GM12878 (cell line): Measurements from ENCODE around the gene CGB2. TPM values are rescaled to one million over a fixed set of nuclear protein-coding genes. Genes with fewer than 3 reads are reported as not detected.

Experiments
- ATAC-seq: fragments of 200-7000 bp; cut with Tn5 transposase; 3 replicates; pipeline ENCODE4 v1.9.1; 2020; ENCODE audit warnings: mild to moderate bottlenecking, moderate library complexity
- BruUV-seq: library from RNA; stranded (reverse); fragments of 400-500 nt; replicated peaks from 2 replicates; lab custom pipeline; 2021; lab: Mats Ljungman, UMichigan
- CTCF ChIA-PET: fragments of 300-600 bp; sonication (Branson Sonifier 250); formaldehyde crosslinking; extraction: SDS; loops from one replicate; lab custom pipeline; 2021; ENCODE audit warnings: inconsistent platforms; lab: Yijun Ruan, JAX
- POLR2A ChIA-PET: fragments of 350-600 bp; formaldehyde crosslinking; extraction: SDS; loops from one replicate; lab custom pipeline; 2021; ENCODE audit warnings: inconsistent platforms; lab: Charles Lee
- RAD21 ChIA-PET: fragments of 300-600 bp; sonication (Branson Sonifier 250); formaldehyde crosslinking; loops from one replicate; lab custom pipeline; 2023; ENCODE audit warnings: antibody characterized with exemption; ENCODE audit not compliant: unreplicated experiment; lab: Charles Lee
- SMC1A ChIA-PET: fragments of 300-600 bp; sonication (Branson Sonifier 250); formaldehyde crosslinking; loops from one replicate; lab custom pipeline; 2023; ENCODE audit not compliant: unreplicated experiment, uncharacterized antibody; lab: Charles Lee
- DNase-seq: peaks from one replicate; pipeline ENCODE4 v3.0.0-alpha.2; 2011; ENCODE audit warnings: low read depth, low spot score
- FAIRE-seq: peaks from 3 replicates; lab custom pipeline; 2011; peaks lifted over from hg19 to GRCh38; lab: Jason Lieb, UNC
- H2AFZ ChIP-seq: 2 replicates; pipeline ENCODE4 v1.6.0; 2011; ENCODE audit warnings: low read depth, low read length, control low read depth; ENCODE audit not compliant: control insufficient read depth
- H3K27ac ChIP-seq: 2 replicates; pipeline ENCODE4 v1.5.1; 2011; ENCODE audit warnings: control low read depth; ENCODE audit not compliant: control insufficient read depth, insufficient read depth
- H3K27me3 ChIP-seq, 2 experiments: replicated peaks in 1 of 2; 2 replicates each; pipeline versions ENCODE4 v1.6.0 to v1.6.1; 2011; ENCODE audit warnings: low read length in 1 of 2; ENCODE audit not compliant: control insufficient read depth in 2 of 2, insufficient read depth in 2 of 2
- H3K36me3 ChIP-seq, 2 experiments: 2 replicates each; pipeline ENCODE4 v1.5.1; 2011; ENCODE audit warnings: low read length in 1 of 2; ENCODE audit not compliant: control insufficient read depth in 2 of 2, insufficient read depth in 2 of 2
- H3K4me1 ChIP-seq: 2 replicates; pipeline ENCODE4 v1.6.1; 2011; ENCODE audit warnings: mild to moderate bottlenecking, low read length, moderate library complexity, mixed read lengths; ENCODE audit not compliant: control insufficient read depth, insufficient read depth
- H3K4me2 ChIP-seq: 2 replicates; pipeline ENCODE4 v1.6.0; 2011; ENCODE audit warnings: control low read depth; ENCODE audit not compliant: control insufficient read depth, insufficient read depth
- H3K4me3 ChIP-seq: fragments of 200-600 bp; sonication (generic); 2 replicates; pipeline ENCODE4 v1.5.1; 2016
- H3K79me2 ChIP-seq: 2 replicates; pipeline ENCODE4 v1.6.0; 2011; ENCODE audit warnings: low read length; ENCODE audit not compliant: control insufficient read depth, insufficient read depth
- H3K9ac ChIP-seq: 2 replicates; pipeline ENCODE4 v1.8.0; 2011; ENCODE audit warnings: low read length, control low read depth, mixed read lengths; ENCODE audit not compliant: control insufficient read depth, insufficient read depth
- H3K9me3 ChIP-seq: replicated peaks from 3 replicates; pipeline ENCODE4 v1.5.1; 2011; ENCODE audit warnings: mild to moderate bottlenecking, low read length; ENCODE audit not compliant: control insufficient read depth, insufficient read depth
- H4K20me1 ChIP-seq: 2 replicates; pipeline ENCODE4 v1.6.0; 2011; ENCODE audit not compliant: control insufficient read depth, insufficient read depth
- KAT2A ChIP-seq: conservative IDR thresholded peaks from 2 replicates; pipeline ENCODE4 v1.6.1; 2011; ENCODE audit warnings: low read depth, low read length; ENCODE audit not compliant: control insufficient read depth
- MTA2 ChIP-seq: fragments of 450-650 bp; IDR thresholded peaks from 2 replicates; pipeline ENCODE4 v1.6.1; 2016; ENCODE audit warnings: low read depth, mild to moderate bottlenecking, moderate library complexity
- MTA3 ChIP-seq: IDR thresholded peaks from 2 replicates; pipeline ENCODE4 v1.6.1; 2012; ENCODE audit warnings: low read length, inconsistent platforms, borderline replicate concordance
- NFYA ChIP-seq: IDR thresholded peaks from 2 replicates; pipeline ENCODE4 v1.6.1; 2011; ENCODE audit warnings: low read depth, mild to moderate bottlenecking, low read length, improper control_type of control experiment, borderline replicate concordance
- NKRF ChIP-seq: fragments of 450-650 bp; conservative IDR thresholded peaks from 2 replicates; pipeline ENCODE4 v1.6.1; 2017; ENCODE audit warnings: mild to moderate bottlenecking, moderate library complexity
- POLR2A ChIP-seq: IDR thresholded peaks from 2 replicates; pipeline ENCODE4 v1.6.1; 2011; ENCODE audit warnings: low read depth, mild to moderate bottlenecking, low read length
- RFX5 ChIP-seq: IDR thresholded peaks from 2 replicates; pipeline ENCODE4 v1.6.1; 2011; ENCODE audit warnings: low read depth, low read length, improper control_type of control experiment
- SUPT20H ChIP-seq: IDR thresholded peaks from 2 replicates; pipeline ENCODE4 v1.6.1; 2011; ENCODE audit warnings: low read depth, mild to moderate bottlenecking, low read length, moderate library complexity, borderline replicate concordance; ENCODE audit not compliant: control insufficient read depth
- ZNF384 ChIP-seq: IDR thresholded peaks from 2 replicates; pipeline ENCODE4 v1.6.1; 2012; ENCODE audit warnings: low read depth, mild to moderate bottlenecking, low read length, improper control_type of control experiment, borderline replicate concordance
- ZZZ3 ChIP-seq: IDR thresholded peaks from 2 replicates; pipeline ENCODE4 v1.6.1; 2011; ENCODE audit warnings: low read depth; ENCODE audit not compliant: control insufficient read depth, insufficient read length
- WGBS: methylation state at CpG from one replicate; pipeline ENCODE4 v1.1.6; 2016; ENCODE audit warnings: low lambda C conversion rate; ENCODE audit not compliant: insufficient replicate concordance, insufficient coverage; ENCODE audit errors: missing lambda C conversion rate; 5-methylcytosine and 5-hydroxymethylcytosine counted together
- in situ Hi-C: fragments of 300-500 bp; cut with MboI; formaldehyde crosslinking; loops from 9 replicates; pipeline ENCODE4 v1.14.3; 2018; ENCODE audit warnings: mixed read lengths
- intact Hi-C: fragments of 100-400 bp; cut with micrococcal nuclease; formaldehyde crosslinking; loops from one replicate; pipeline ENCODE4 v1.14.2; 2022; ENCODE audit not compliant: unreplicated experiment
- polyA plus RNA-seq, 11 experiments: library from polyadenylated mRNA; depleted of rRNA in 4 of 11; unstranded in 6 of 11; stranded (reverse) in 5 of 11; fragments of >200 nt; fragmentation: Nextera tagmentation in 4 of 11; fragmentation: Illumina TruSeq in 1 of 11; extraction: Ambion mirVana in 4 of 11; extraction: Trizol in 1 of 11; gene quantifications; 1 replicate in 1 of 11; 2 replicates in 10 of 11; pipeline versions ENCODE4 v1.2.1 to v1.2.3, GENCODE V29; 2011 to 2016; ENCODE audit warnings: inconsistent platforms in 2 of 11, missing spikeins in 2 of 11, low read depth in 1 of 11
- total RNA-seq, 4 experiments: library from RNA; depleted of rRNA in 3 of 4; stranded (reverse); fragments of >200 nt in 3 of 4; fragmentation: Illumina TruSeq in 1 of 4; extraction: Trizol in 1 of 4; gene quantifications; 2 replicates each; pipeline versions ENCODE4 v1.2.1 to v1.2.3, GENCODE V29; 2013 to 2021
- TF ChIP-seq, protein P1 (sequence below): IDR thresholded peaks from 2 replicates; pipeline ENCODE4 v1.6.1; 2012; ENCODE audit warnings: low read depth, low read length, improper control_type of control experiment
- TF ChIP-seq, protein P2 (sequence below): IDR thresholded peaks from 2 replicates; pipeline ENCODE4 v1.6.1; 2012; ENCODE audit warnings: mild to moderate bottlenecking, low read depth, low read length
- TF ChIP-seq, protein P3 (sequence below): fragments of 450-650 bp; IDR thresholded peaks from 2 replicates; pipeline ENCODE4 v1.6.1; 2016; ENCODE audit warnings: mild to moderate bottlenecking

CGB2 gene
- total and polyA plus RNA-seq, 10 of the 15 experiments (the other 5 are each of a cell fraction or from before 2014, with no cell fraction given): 0.20 to 0.37 TPM; not detected in 8

GRCh38 chr19:49064768-49065611 lies 33.3 kb downstream of the CGB2 start, which contains the start of gene NTF4:
Gene NTF4, minus strand, starts transcription at chr19:49064818. Its CDS starts 2,821 bp downstream, at chr19:49061997.
- H3K79me2 ChIP-seq: no peaks in the 10 kb centered on the region
- RAD21 ChIA-PET: interaction anchor here (0.6 kb wide), 1 partner anchor 299 kb away, joined by 3 read pairs; no protein-coding TSS in a partner anchor
- H4K20me1 ChIP-seq: no peaks in the 10 kb centered on the region
- no peaks in the 10 kb centered on the region for H3K36me3 ChIP-seq
- no peak within 1 kb of the TSS for H2AFZ ChIP-seq
- POLR2A ChIA-PET: no interaction called here
- no peaks in the 10 kb centered on the region for H3K4me1 ChIP-seq
- H3K4me3 ChIP-seq: no peak within 1 kb of the TSS
- intact Hi-C loops: no loop called here
- SMC1A ChIA-PET: no interaction called here
- in situ Hi-C loops: no loop called here
- FAIRE-seq (no peak), DNase-seq (no peak), ATAC-seq (peak; percentile 48)
- H3K9me3 ChIP-seq: no peaks in the 10 kb centered on the region
- H3K9ac ChIP-seq: no peak within 1 kb of the TSS
- H3K27ac ChIP-seq: no peak within 1 kb of the TSS
- no TSS peak for BruUV-seq
- H3K27me3 ChIP-seq: peaks cover 2 to 3% of the 10 kb centered on the region in 2 experiments
- WGBS: 8% methylated on average over 7 of the region's 53 CpGs
- CTCF ChIA-PET: interaction anchor here (1.1 kb wide), 1 partner anchor 33 kb away, joined by 3 read pairs; no protein-coding TSS in a partner anchor
- H3K4me2 ChIP-seq: no peak within 1 kb of the TSS
- TF ChIP-seq SUPT20H (no peak), RFX5 (no peak), NFYA (no peak), ZZZ3 (no peak), MTA3 (no peak), MTA2 (no peak), ZNF384 (no peak), KAT2A (no peak), NKRF (no peak), POLR2A (no peak)
- TF ChIP-seq, protein P1, sequence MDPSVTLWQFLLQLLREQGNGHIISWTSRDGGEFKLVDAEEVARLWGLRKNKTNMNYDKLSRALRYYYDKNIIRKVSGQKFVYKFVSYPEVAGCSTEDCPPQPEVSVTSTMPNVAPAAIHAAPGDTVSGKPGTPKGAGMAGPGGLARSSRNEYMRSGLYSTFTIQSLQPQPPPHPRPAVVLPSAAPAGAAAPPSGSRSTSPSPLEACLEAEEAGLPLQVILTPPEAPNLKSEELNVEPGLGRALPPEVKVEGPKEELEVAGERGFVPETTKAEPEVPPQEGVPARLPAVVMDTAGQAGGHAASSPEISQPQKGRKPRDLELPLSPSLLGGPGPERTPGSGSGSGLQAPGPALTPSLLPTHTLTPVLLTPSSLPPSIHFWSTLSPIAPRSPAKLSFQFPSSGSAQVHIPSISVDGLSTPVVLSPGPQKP: no peak
- TF ChIP-seq, protein P2, sequence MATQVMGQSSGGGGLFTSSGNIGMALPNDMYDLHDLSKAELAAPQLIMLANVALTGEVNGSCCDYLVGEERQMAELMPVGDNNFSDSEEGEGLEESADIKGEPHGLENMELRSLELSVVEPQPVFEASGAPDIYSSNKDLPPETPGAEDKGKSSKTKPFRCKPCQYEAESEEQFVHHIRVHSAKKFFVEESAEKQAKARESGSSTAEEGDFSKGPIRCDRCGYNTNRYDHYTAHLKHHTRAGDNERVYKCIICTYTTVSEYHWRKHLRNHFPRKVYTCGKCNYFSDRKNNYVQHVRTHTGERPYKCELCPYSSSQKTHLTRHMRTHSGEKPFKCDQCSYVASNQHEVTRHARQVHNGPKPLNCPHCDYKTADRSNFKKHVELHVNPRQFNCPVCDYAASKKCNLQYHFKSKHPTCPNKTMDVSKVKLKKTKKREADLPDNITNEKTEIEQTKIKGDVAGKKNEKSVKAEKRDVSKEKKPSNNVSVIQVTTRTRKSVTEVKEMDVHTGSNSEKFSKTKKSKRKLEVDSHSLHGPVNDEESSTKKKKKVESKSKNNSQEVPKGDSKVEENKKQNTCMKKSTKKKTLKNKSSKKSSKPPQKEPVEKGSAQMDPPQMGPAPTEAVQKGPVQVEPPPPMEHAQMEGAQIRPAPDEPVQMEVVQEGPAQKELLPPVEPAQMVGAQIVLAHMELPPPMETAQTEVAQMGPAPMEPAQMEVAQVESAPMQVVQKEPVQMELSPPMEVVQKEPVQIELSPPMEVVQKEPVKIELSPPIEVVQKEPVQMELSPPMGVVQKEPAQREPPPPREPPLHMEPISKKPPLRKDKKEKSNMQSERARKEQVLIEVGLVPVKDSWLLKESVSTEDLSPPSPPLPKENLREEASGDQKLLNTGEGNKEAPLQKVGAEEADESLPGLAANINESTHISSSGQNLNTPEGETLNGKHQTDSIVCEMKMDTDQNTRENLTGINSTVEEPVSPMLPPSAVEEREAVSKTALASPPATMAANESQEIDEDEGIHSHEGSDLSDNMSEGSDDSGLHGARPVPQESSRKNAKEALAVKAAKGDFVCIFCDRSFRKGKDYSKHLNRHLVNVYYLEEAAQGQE: no peak
- TF ChIP-seq, protein P3, sequence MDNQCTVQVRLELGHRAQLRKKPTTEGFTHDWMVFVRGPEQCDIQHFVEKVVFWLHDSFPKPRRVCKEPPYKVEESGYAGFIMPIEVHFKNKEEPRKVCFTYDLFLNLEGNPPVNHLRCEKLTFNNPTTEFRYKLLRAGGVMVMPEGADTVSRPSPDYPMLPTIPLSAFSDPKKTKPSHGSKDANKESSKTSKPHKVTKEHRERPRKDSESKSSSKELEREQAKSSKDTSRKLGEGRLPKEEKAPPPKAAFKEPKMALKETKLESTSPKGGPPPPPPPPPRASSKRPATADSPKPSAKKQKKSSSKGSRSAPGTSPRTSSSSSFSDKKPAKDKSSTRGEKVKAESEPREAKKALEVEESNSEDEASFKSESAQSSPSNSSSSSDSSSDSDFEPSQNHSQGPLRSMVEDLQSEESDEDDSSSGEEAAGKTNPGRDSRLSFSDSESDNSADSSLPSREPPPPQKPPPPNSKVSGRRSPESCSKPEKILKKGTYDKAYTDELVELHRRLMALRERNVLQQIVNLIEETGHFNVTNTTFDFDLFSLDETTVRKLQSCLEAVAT: no peak
